ENCODE data around the gene MPV17L.
"Not testable (repeated sequence)": the region's sequence is repeated elsewhere in the genome, so short reads cannot be mapped to it uniquely, and the experiment has no call there.

Gene MPV17L

GRCh38 chr16:15407756-15408155, 12.2 kb downstream of the MPV17L start:
- DNase-seq, result not testable (repeated sequence)

DNA sequence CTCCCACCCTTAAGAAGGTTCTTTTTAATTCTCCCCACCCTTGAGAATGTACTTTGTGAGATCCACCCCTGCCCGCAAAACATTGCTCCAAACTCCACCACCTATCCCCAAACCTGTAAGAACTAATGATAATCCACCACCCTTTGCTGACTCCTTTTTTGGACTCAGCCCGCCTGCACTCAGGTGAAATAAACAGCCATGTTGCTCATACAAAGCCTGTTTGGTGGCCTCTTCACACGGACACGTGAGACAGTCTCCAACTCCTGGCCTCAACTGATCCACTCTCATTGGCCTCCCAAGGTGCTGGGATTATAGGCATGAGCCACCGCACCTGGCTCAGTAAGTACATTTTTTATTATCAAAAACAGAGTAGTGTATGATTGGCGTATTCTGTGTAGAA, 13.9 kb downstream of the MPV17L start:
- DNase-seq, result not testable (repeated sequence)

DNA sequence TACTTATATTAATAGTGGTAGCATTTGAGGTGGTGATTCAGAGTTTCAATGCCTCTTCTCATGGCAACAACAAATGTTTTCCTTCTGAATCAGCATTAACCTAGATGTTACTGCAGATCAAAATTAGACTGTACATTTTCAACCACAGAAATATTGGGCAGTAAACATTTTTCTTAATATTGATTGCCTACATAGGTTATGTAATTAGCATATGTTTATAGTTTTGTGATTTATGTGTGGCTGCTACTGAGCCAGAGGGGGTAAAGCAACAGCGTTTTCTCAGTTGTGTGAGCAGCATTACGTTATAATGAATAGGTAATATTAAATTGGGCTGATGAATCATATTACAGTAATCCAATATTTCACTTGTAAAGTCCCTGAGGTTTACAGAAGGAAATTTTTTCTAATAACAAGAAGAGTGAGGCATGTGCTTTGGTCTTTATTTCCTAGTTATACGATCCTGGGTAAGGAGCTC, 20.0 kb downstream of the MPV17L start:
- no peak for DNase-seq

DNA sequence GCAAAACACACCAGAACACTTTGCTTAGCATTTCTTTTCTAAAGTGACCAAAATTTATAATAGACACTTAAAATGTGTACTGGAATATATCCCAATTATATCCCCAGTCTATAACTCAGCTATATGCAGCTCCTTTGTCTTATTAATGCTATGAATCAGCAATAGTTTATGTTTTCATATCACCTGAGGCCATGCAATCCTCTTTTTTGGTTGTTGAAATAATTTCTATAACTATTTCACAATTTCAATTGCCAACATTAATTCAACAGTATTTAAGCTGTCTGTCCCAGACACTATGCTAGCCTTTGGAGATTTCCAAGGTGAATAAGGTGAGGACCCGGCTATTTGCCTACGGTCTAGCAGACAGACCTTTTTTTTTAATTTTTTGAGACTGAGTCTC, 21.6 kb downstream of the MPV17L start:
- no peak for DNase-seq

- DNase-seq, result no peak
Measured at GRCh38 chr16:15418206-15418605, 22.7 kb downstream of the MPV17L start.

GRCh38 chr16:15421696-15422095, 26.1 kb downstream of the MPV17L start:
- DNase-seq, result not testable (repeated sequence)

DNA sequence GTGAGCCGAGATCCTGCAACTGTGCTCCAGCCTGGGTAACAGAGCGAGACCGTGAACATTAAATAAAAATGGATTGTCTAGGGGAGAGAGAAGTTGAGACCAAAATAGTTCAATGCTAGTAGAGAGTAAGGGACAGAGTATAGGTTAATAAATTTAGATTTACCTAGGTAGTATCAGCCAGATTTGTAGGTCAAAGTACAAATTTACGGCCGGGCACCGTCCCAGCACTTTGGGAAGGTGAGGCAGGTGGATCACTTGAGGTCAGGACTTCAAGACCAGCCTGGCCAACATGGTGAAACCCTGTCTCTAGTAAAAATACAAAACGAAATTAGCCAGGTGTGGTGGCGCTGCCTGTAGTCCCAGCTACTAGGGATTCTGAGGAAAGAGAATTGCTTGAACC, 26.7 kb downstream of the MPV17L start:
- no peak for DNase-seq

DNA sequence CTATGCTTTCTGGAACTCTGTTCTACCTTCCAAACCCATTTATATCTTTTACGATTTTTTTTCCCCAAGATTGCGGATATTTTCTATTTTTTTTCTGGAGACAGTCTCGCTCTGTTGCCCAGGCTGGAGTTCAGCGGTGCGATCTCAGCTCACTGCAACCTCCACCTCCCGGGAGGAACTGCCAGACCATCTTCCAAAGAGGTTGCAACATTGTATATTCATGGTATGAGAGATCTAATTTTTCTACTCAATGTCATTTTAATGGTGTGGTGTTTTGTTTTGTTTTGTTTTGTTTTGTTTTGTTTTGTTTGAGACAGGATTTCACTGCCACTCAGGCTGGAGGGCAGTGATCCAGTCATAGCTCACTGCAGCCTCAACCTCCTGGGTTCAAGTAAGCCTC, 30.3 kb downstream of the MPV17L start:
- no peak for DNase-seq

DNA sequence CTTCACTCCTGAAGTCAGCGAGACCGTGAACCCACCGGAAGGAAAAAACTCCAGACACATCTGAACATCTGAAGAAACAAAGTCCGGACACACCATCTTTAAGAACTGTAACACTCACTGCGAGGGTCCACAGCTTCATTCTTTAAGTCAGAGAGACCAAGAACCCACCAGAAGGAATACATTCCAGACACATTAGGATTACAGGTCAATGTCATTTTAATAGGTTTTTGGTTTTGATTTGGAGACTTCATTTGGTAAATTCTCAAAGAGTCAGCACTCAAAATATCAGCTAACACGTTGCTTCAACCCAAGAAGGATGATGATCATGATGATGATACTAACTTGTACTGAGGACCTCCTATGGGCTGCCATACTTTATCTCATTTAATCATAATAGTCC, 31.2 kb downstream of the MPV17L start:
- no peak for DNase-seq

DNA sequence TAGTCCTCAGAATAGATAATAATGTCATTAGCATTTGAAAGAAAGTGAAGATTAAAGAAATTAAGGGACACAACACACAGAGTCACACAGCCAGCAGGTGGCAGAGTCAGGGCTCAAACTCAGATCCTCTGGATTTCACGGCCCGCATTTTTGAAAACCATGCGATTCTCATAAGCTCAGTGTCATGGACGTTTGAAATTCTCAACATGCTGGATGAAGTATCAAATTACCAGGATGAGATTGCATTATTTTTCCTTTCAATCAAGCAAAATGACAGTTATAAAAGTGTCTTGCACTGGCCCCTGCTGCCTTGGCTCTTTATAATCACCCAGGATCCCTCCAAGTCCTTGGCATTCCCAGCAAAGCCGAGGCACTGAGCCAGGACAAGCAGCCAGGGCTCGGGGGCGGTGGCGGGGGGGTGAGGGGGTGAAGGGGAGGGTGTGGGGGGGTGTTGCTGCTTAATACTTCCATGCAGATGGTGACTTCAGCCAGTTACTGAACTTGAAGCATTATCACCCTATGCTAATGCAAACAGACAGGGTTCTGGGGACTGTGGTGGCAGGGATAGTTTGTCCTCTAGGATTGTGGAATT, 32.2 kb downstream of the MPV17L start:
- DNase-seq, result peak in 51 of 56 donors; percentile 3 to 83 (median 44)

DNA sequence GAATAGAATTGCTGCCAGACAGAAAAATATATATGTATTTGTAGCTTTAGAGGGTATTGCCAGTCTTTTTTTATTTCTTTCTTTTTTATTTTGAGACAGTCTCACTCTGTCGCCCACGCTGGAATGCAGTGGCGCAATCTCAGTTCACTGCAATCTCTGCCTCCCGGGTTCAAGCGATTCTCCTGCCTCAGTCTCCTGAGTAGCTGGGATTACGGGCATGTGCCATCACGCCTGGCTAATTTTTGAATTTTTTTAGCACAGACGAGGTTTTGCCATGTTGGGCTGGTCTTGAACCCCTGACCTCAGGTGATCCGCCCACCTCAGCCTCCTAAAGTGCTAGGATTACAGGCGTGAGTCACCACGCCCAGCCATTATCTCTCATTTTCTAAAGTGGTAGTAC, 35.3 kb downstream of the MPV17L start:
- DNase-seq, result not testable (repeated sequence)

- DNase-seq, result peak in 6 of 56 donors; percentile 44 to 63 (median 53)
Measured at GRCh38 chr16:15434079-15434424, 38.5 kb downstream of the MPV17L start.

DNA sequence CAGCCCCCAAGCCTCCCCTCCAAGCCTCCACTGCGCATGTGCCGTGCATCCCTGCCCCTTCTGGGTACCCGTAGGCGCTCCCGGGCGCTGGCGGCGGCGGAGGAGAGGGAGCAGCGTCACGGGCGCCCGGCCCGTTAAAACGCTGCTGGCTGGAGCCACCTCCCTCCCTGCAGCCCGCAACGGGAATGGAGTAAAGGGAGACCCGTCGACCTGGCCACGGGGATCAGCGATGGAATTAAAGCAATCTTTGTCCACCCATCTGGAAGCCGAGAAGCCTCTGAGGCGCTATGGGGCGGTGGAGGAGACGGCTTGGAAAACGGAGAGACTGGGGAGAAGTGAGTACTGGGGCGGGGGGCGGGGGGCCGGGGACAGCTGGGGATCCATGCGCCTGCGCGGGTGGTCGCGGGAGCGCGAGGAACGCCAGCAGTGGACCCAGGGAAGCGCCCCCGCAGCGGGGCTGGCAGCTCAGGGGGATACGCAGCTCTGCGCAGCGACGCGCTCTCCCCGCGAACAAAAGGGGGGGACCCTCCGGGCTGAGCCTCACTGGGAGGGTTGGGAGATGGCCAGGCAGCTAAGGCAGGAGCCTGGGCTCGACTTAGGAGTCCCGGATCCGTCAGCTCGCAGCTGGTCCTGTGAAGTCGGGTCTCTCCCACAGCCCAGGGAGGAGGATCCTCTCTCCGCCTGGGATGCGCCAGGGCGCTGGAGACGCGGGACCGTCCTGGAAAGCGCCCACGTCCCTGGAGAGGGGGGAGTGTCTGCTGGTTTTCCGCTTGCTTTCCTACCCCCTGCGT, 39.1 kb downstream of the MPV17L start, which contains the start of gene BMERB1:
Gene BMERB1 (plus strand): TSS at position 164 of the 791 bp plus-strand sequence. CDS start 66 bp downstream, at position 230.
- peak in 54 of 56 donors; percentile 37 to 89 (median 80) for DNase-seq

DNA sequence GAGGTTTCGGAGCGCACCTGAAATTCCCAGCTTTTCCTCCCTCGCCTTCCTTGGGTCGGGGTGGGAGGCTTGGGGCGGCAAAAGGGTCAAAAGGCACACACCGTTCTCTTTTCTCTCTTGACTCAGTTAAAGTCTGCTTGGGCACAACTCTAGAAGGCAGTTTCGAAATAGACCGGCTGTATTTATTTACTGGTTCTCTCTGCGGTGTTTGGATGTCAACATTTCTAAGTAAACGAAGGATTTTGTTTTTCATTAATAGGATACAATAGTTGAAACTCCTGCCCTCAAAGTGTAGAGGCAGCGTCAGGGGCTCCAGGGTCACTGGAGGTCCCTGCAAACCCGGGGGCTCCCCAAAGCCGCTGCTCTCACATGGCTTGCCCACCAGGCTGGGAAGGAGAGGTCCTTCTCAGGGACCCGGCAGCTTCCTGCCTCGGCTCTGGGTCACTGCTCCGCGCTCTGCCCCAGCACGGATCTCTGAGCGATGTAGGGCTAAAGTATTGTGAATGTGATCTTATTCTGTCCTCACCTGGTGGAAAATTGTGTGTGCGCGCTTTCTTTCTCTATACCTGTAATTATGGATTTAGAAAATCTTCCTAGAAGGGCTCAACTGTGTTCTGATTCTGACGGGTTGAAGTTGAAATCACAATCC, 39.8 kb downstream of the MPV17L start:
- DNase-seq, result peak in 8 of 56 donors; percentile 0 to 4 (median 2)

DNA sequence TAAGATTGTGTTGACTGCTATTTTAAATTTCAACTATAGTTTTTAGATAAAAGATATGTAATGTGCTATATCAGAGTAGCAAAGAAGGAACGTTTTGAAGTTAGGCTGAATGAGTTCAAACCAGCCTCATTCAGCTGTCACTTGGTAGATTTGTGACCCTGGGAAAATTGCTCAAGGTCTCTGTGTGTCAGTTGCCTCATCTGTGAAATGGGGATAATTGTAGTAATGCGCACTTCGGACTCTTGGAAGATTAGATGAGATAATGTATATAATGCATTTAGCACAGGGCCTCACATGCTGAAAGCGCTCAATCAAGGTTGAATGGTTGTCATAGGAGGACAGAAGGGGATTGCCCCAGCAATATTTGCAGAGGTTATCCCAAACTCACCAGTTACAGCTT, 43.5 kb downstream of the MPV17L start:
- no peak for DNase-seq

GRCh38 chr16:15439521-15439920, 44.0 kb downstream of the MPV17L start:
- no peak for DNase-seq

DNA sequence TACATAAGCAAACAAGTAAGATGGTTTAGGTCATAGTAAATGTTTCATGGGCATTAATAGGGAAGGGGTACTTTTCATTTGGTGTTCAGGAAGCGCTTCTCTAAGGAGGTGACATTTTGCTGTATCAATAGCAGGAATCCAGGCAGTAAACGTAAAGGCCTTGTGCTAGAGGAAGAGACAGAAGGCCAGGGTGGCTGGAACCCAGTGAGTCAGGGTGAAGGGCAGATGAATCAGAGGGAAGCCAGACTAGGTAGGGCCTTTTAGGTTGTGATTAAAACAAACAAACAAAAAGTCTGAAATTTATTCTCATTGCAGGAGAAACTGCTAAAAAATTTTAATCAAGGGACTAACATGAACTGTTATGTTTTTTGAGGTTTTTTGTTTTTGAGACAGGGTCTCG, 45.3 kb downstream of the MPV17L start:
- DNase-seq, result no peak

GRCh38 chr16:15442140-15442539, 46.6 kb downstream of the MPV17L start:
- DNase-seq, result not testable (repeated sequence)

- no peak for DNase-seq
Measured at GRCh38 chr16:15443753-15444152, 48.2 kb downstream of the MPV17L start.

GRCh38 chr16:15444264-15444663, 48.7 kb downstream of the MPV17L start:
- no peak for DNase-seq

DNA sequence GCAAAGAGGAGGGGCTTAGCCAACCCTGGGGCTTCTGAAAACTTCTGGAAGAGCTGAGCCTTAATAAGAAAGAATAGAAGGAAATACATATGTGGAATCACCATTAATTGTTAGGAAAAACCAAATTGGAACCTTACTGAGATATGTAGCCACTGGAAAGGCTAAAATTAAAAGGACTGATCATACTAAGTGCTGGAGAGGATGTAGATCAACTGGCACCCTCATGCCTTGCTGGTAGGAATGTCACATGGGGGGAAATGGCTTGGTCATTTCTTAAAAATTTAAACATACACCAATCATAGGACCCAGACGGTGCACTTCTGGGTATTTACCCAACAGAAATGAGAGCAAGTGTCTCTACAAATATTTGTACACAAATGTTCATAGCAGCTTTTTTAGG, 49.9 kb downstream of the MPV17L start:
- DNase-seq, result no peak

GRCh38 chr16:15446901-15447300, 51.3 kb downstream of the MPV17L start:
- DNase-seq, result no peak
